HG02840 (cell line): Measurements from ENCODE around the gene ZNF525.
A peak's percentile ranks its signal among the peaks of the same experiment; 100 is the strongest.
"Not testable (repeated sequence)": the region's sequence is repeated elsewhere in the genome, so short reads cannot be mapped to it uniquely, and the experiment has no call there.

Experiments used
- ATAC-seq: cut with Tn5 transposase; IDR thresholded peaks from one replicate; pipeline ENCODE4 v1.9.1; 2021; ENCODE audit warnings: mild to moderate bottlenecking, moderate library complexity, moderate number of reproducible peaks; ENCODE audit not compliant: unreplicated experiment, low FRiP score

ZNF525 gene

DNA sequence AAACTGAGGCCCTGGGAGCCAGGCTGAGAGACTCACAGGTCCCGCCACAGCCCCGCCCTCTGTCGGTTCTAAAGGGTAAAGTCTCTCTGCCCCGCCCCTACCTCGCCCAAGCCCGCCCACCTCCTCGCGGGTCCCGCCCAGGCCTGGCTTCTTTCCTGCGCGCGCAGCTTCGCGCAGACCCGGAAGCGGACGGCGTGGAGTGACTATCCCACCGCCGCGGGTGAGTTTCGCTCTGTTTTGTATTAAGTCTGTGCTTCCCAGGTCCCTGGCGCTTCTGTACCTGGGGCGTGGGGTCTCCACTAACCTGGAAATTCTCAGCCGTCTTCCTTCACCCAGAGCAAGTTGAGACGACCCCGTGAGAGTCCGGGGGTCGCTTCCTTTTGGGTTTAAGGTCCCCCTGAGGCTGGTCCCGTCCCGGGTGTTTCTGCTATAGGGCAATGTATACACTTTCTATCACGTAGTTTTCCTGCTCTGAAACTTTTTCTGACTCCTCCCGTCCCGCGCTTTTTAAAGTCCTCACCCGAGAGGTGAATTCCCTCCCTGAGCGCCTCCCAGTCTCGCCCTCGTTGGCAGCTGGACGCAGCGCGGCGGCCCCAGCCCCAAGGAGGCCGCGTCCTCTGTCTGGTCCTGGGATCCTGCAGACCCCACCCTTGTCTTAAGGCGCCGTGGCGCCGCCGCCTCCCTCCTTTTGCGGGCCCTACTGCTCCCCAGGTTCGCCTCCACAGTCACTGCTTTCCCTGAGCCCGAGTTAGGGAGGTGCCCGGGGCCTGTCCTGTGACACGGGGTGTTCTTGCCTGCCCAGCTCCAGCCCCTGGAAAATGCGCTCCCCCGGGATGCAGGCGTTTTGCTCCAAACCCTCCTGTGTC lies 29.7 kb downstream of the ZNF525 start, which contains the start of gene ZNF765:
TSS of gene ZNF765 (plus strand) at position 176 of the 866 bp plus-strand sequence. CDS start 2,867 bp downstream, outside the sequence.
- ATAC-seq: peak; percentile 96

DNA sequence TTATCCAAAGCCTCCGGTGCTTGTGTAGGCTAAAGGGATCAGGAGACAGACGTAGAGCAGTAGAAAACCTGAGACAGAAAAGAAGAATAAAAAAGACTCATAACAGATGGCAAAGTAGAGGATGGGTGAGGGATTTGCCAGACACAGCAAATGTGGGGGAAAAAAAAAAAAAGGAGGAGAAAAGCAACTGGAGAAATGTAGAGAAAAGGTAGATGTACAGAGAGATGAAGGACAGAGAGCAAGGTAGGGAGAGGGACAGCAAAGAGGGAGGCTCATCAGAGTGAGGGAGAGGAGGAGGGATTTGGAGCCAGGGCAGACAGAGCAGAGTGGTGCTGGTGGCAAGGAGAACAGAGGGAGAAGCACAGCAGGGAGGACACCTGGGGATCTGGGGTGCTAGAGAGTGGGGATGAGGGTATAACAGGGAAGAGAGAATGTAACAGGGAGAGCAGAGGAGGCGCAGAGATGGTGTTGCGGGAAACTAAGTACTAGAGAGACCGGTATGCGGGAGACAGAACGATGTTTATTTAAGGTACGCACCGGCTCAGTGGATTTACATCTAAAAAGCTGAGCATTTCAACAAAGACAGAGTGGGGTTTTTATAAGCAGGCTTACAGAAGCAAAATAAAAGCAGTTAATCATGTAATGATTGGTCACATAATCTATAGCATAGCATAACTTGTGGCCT lies 30.5 kb downstream of the ZNF525 start:
- ATAC-seq: not testable (repeated sequence)

DNA sequence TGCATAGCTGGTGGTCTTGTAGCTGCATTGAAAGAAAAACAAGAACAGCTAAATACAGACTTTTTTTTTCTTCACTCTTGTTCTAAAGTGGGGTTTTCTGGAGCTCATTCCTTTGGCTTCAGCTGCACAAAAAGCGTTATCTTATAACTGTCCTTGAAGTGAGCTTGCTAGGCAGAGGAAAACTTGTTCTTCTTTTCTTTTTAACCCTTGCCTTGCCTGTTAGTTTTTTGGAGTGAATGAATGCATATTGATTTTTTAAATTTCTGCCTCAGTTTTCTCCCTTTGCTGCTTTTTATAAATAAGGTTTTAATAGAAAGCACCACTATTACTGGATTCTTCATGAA lies 31.0 kb downstream of the ZNF525 start:
- ATAC-seq: no peak

DNA sequence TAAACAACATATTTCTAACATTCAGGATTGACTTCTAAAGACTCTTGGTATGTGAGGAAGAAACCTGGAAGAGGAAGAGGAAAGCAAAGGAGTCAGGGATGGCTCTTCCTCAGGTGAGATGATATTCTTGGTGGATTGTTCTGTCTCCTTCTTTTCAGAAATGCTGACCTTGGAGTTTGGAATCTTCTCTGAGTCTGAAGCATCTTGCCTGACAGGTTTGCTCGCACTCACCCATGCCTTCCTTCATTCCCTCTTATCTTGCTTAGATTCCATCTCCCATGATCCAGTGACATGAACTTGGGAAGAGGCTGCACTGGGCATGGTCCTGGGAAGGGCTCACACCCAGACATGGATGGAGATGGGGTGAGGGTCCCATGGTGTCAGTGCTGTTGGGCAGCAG lies 32.4 kb downstream of the ZNF525 start:
- not testable (repeated sequence) for ATAC-seq

DNA sequence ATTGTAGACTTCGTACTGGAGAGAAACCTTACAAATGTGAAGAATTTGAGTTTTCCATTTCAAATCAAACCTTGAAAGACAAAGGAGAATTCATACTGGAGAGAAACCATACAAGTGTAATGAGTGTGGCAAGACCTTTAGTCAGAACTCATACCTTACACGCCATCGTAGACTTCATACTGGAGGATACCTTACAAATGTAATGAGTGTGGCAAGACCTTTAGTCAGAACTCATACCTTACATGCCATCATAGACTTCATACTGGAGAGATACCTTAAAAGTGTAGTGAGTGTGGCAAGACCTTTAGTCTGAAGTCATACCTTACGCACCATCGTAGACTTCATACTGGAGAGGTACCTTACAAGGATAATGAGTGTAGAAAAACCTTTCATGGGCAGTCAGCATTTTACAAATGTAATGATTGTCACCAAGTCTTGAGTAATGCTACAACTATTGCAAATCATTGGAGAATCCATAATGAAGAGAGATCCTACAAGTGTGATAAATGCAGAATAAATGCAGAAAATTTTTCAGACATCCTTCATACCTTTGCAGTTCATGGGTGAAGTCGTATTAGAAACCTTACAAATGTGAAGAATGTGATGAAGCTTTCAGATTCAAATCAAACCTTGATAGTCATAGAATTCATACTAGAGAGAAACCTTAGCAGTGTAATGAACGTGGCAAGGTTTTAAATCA lies 44.1 kb downstream of the ZNF525 start:
- ATAC-seq: no peak

DNA sequence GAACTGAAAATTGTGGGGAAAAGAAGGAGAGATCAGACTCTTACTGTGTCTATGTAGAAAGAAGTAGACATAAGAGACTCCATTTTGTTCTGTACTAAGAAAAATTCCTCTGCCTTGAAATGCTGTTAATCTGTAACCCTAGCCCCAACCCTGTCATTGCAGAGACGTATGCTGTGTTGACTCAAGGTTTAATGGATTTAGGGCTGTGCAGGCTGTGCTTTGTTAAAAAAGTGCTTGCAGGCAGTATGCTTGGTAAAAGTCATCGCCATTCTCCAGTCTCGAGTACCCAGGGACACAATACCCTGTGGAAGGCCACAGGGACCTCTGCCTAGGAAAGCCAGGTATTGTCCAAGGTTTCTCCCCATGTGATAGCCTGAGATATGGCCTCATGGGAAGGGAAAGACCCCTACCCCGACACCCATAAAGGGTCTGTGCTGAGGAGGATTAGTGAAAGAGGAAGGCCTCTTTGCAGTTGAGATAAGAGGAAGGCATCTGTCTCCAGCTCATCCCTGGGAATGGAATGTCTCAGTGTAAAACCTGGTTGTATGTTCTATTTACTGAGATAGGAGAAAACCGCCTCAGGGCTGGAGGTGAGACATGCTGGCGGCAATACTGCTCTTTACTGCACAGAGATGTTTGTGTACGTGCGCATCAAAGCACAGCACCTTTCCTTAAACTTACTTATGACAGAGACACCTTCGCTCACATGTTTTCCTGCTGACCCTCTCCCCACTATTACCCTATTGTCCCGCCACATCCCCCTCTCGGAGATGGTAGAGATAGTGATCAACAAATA lies 55.2 kb downstream of the ZNF525 start:
- ATAC-seq: not testable (repeated sequence)

DNA sequence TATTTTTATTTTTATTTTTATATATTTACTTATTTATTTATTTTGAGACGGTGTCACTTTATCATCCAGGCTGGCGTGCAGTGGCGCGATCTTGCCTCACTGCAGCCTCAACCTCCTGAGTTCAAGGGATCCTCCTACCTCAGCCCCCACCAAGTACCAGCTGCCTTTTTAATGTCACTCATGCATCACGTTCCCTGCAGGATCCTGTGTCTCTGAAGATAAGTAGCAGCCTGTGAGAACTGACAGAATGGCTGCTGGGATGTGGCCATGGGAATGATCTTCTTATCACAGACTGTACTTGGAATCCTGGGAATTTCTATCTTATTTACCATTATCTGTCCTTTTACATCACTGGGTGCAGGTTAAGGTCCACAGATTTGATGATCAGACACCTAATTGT lies 57.0 kb downstream of the ZNF525 start:
- ATAC-seq: no peak

DNA sequence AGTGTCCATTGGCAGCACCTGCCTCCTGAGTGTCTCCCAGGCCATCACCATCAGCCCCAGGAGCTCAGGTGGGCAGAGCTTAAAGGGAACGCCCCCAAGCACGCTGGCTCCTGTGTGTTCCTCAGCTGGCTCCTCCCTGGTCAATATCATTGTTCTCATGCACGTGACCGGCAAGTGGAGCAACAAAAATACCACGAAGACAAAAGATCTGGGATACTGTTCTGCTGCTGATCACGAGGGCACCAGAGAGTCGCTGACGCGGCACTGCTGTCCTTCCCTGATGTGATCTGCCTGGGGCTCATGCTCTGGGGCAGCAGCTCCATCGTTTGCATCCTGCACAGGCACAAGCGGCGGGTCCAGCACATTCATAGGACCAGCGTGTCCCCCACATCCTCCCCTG lies 57.6 kb downstream of the ZNF525 start:
- ATAC-seq: not testable (repeated sequence)

DNA sequence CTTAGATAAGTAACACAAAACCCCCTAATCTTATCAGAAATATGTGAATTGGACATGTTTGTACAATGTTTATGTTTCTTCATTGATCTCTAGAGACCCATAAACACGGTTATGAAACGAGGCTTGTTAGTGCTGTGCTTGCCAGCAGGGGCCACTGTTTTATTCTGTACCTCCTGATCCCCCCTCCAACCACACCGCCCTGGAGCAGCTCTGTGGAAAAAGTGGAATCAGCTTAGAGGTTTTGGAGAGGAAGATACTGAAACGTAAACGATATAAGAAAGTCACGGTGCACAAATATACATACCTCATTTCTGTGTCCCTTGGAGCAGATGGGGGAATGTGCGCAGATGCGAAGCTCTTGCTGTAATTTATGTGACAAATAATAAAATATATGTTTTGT lies 58.2 kb downstream of the ZNF525 start:
- ATAC-seq: not testable (repeated sequence)

DNA sequence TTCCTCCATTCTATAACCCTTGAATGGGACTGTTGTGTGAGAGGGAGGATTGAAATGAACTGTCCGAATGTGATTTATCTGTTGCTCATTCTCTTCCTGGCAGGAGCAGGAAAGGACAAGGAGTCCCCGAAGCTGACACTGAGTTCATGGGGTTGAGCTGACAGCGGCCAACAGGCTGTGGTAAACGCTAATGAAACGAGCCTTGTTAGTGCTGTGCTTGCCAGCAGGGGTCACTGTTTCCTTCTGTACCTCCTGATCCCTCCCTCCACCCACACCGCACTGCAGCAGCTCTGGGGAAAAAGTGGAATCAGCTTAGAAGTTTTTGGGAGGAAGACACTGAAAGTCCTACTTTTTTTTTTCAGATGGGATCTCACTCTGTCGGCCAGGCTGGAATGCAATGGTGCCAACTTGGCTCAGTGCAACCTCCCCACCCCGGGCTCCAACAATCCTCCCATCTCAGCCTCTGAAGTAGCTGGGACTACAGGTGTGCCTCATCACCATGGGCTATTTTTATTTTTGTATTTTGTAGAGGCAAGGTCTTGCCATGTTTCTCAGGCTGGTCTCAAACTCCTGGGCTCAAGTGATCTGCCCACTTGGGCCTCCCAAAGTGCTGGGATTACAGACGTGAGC lies 59.6 kb downstream of the ZNF525 start:
- no peak for ATAC-seq

DNA sequence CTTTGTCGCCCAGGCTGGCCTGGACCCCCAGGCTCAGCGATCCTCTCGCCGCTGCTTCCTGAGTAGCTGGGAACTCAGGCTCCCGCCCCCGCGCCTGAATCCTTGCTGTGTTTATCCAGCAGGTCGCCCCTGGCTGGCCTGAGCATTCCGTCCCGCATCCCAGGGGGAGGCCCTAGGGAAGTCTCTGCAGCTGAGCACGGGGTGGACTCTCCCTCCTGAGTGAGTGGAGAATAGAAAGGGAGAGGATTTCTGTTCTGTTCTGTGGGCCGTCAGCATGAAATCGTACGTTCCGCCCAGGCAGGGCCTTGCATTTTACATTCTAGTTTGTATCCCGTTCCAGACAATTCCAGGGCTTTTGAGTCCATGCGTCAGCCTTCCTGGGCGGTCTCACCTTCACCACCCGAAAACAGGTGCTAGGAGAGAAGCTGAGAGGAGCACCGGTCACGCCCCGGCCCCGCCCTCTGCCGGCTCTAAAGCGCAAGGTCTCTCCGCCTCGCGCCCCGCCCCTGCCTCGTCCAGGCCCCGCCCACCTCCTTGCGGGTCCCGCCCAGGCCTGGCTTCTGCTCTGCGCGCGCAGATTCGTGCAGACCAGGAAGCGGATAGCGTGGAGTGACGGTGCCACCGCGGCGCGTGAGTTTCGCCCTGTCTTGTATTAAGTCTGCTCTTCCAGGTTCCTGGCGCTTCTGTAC lies 66.0 kb downstream of the ZNF525 start, which contains the start of gene ZNF761:
TSS of gene ZNF761 (plus strand) at position 586 of the 689 bp plus-strand sequence. CDS start 15,285 bp downstream, outside the sequence.
- peak; percentile 95 for ATAC-seq

DNA sequence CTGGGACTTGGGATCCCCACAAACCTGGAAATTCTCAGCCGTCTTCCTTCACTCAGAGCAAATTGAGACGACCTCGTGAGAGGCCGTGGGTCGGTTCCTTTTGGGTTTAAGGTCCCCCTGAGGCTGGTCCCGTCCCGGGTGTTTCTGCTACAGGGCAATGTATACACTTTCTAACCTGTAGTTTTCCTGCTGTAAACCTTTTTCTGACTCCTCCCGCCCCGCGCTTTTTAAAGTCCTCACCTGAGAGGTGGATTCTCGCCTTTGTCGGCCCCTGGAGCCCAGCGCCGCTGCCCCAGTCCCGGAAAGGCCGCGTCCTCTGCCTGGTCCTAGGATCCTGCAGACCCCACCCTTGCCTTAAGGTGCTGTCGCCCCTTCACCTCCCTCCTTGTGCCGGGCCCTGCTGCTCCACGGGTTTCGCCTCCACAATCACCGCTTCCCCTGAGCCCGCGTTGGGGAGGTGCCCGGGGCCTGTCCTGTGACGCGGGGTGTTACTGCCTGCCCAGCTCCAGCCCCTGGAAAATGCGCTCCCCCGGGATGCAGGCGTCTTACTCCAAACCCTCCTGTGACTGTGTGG lies 66.7 kb downstream of the ZNF525 start:
- no peak for ATAC-seq
